ENCODE data around the gene GARRE1.
A peak's percentile ranks its signal among the peaks of the same experiment; 100 is the strongest.
"Not testable (repeated sequence)": the region's sequence is repeated elsewhere in the genome, so short reads cannot be mapped to it uniquely, and the experiment has no call there.

Gene GARRE1

GRCh38 chr19:34259367-34260095 is 5.2 kb downstream of the GARRE1 start:
- DNase-seq (ENCODE audit: low spot score) = no peak

- no peak for DNase-seq (ENCODE audit: low spot score)
These were observed 6.4 kb downstream of the GARRE1 start for GRCh38 chr19:34260771-34261173.

- no peak for DNase-seq (ENCODE audit: low spot score)
These were observed 7.2 kb downstream of the GARRE1 start for GRCh38 chr19:34261334-34262109.

GRCh38 chr19:34263745-34264237 is 9.4 kb downstream of the GARRE1 start:
- DNase-seq (ENCODE audit: low spot score) = no peak

- DNase-seq (ENCODE audit: low spot score) = no peak
These were observed 10.9 kb downstream of the GARRE1 start for GRCh38 chr19:34265221-34265650.

- no peak for DNase-seq (ENCODE audit: low spot score)
These were observed 14.7 kb downstream of the GARRE1 start for GRCh38 chr19:34269081-34269480.

- DNase-seq (ENCODE audit: low spot score) = no peak
These were observed 15.1 kb downstream of the GARRE1 start for GRCh38 chr19:34269489-34269888.

- peak; percentile 76 for DNase-seq (ENCODE audit: low spot score)
These were observed 15.7 kb downstream of the GARRE1 start for GRCh38 chr19:34269968-34270621.

GRCh38 chr19:34273121-34273520 is 18.8 kb downstream of the GARRE1 start:
- no peak for DNase-seq (ENCODE audit: low spot score)

GRCh38 chr19:34274284-34274826 is 20.0 kb downstream of the GARRE1 start:
- no peak for DNase-seq (ENCODE audit: low spot score)

GRCh38 chr19:34274827-34275625 is 20.7 kb downstream of the GARRE1 start:
- DNase-seq (ENCODE audit: low spot score) = no peak

- DNase-seq (ENCODE audit: low spot score) = no peak
These were observed 21.4 kb downstream of the GARRE1 start for GRCh38 chr19:34275705-34276104.

- peak; percentile 70 for DNase-seq (ENCODE audit: low spot score)
These were observed 22.3 kb downstream of the GARRE1 start for GRCh38 chr19:34276614-34277013.

GRCh38 chr19:34277244-34277643 is 22.9 kb downstream of the GARRE1 start:
- no peak for DNase-seq (ENCODE audit: low spot score)

- DNase-seq (ENCODE audit: low spot score) = no peak
These were observed 24.4 kb downstream of the GARRE1 start for GRCh38 chr19:34278783-34279182.

GRCh38 chr19:34281444-34281843 is 27.1 kb downstream of the GARRE1 start:
- not testable (repeated sequence) for DNase-seq (ENCODE audit: low spot score)

GRCh38 chr19:34282611-34283519 is 28.5 kb downstream of the GARRE1 start:
- no peak for DNase-seq (ENCODE audit: low spot score)

- DNase-seq (ENCODE audit: low spot score) = no peak
These were observed 30.2 kb downstream of the GARRE1 start for GRCh38 chr19:34284505-34284904.

- DNase-seq (ENCODE audit: low spot score) = no peak
These were observed 33.3 kb downstream of the GARRE1 start for GRCh38 chr19:34287662-34288140.

GRCh38 chr19:34288381-34288780 is 34.0 kb downstream of the GARRE1 start:
- DNase-seq (ENCODE audit: low spot score) = no peak
